Measurements from ENCODE around the gene KRTAP5-5. TPM values are rescaled to one million over a fixed set of nuclear protein-coding genes. Genes with fewer than 3 reads are reported as not detected.
"Not testable (repeated sequence)": the region's sequence is repeated elsewhere in the genome, so short reads cannot be mapped to it uniquely, and the experiment has no call there.

KRTAP5-5 gene
- total and polyA plus RNA-seq, 10 donors: not detected

- DNase-seq: peak; percentile 12
- intact Hi-C loops (cut with DNase I; ENCODE audit: low total_unique reads): no loop called here
- Histone ChIP-seq H3K27ac (no peak overlapping the region), H3K4me3 (no peak overlapping the region), H3K36me3 (no peaks in the 10 kb centered on the region), H3K9me3 (peaks cover 0 to 6% (median 0%) of the 10 kb centered on the region in 8 donors), H3K4me1 (peaks cover 3 to 22% (median 9%) of the 10 kb centered on the region in 6 donors), H3K27me3 (replicated peaks in 1 of 7) (peaks cover 0 to 71% (median 4%) of the 10 kb centered on the region in 7 donors)
- TF ChIP-seq POLR2AphosphoS5 (IDR thresholded peaks at IDR 0.05) (no peak), POLR2A (IDR thresholded peaks at IDR 0.05) (no peak), CTCF (IDR thresholded peaks at IDR 0.05 in 8 of 11, conservative IDR thresholded peaks at IDR 0.05 in 3 of 11) (no peak)
- 67 to 81% (median 76%) methylated on average over 2 of the region's 2 CpGs for WGBS, 5 donors
Measured at GRCh38 chr11:1586699-1587098, 42.9 kb upstream of the KRTAP5-5 start.

- intact Hi-C loops (cut with DNase I; ENCODE audit: low total_unique reads): not testable (repeated sequence)
Measured at GRCh38 chr11:1589191-1589963, 40.2 kb upstream of the KRTAP5-5 start.

GRCh38 chr11:1589996-1590395, 39.6 kb upstream of the KRTAP5-5 start:
- peak overlapping the region in 3 of 8 donors; percentile 56 to 76 (median 75) for H3K27ac ChIP-seq
- H3K27me3 ChIP-seq (replicated peaks in 1 of 7): peaks cover 0 to 69% (median 0%) of the 10 kb centered on the region in 7 donors
- peaks cover 3 to 22% (median 9%) of the 10 kb centered on the region in 6 donors for H3K4me1 ChIP-seq
- no peak for TF ChIP-seq POLR2AphosphoS5 (IDR thresholded peaks at IDR 0.05)
- TF ChIP-seq CTCF (IDR thresholded peaks at IDR 0.05 in 8 of 11, conservative IDR thresholded peaks at IDR 0.05 in 3 of 11): no peak
- no peak for TF ChIP-seq POLR2A (IDR thresholded peaks at IDR 0.05)
- intact Hi-C loops (cut with DNase I; ENCODE audit: low total_unique reads): no loop called here
- no peaks in the 10 kb centered on the region for H3K36me3 ChIP-seq
- no peak overlapping the region for H3K4me3 ChIP-seq
- H3K9me3 ChIP-seq: peaks cover 0 to 6% (median 0%) of the 10 kb centered on the region in 8 donors
- WGBS, 5 donors: 84 to 93% (median 90%) methylated on average over 6 of the region's 6 CpGs
- peak; percentile 34 for DNase-seq

More at GRCh38 chr11:1589191-1589963, 40.2 kb upstream of the KRTAP5-5 start:
- Histone ChIP-seq H3K27me3 (replicated peaks in 1 of 7) (peaks cover 0 to 70% (median 0%) of the 10 kb centered on the region in 7 donors), H3K27ac (peak overlapping the region in 6 of 8 donors; percentile 42 to 76 (median 56)), H3K4me1 (peaks cover 3 to 22% (median 9%) of the 10 kb centered on the region in 6 donors)
- H3K9me3 ChIP-seq, H3K4me3 ChIP-seq, H3K36me3 ChIP-seq: not testable (repeated sequence)
- WGBS, 5 donors: 14 to 18% (median 16%) methylated on average over 8 of the region's 10 CpGs
- TF ChIP-seq POLR2AphosphoS5 (IDR thresholded peaks at IDR 0.05): peak in 1 of 3 donors; percentile 72
- DNase-seq: peak; percentile 65

GRCh38 chr11:1592628-1593027, 36.9 kb upstream of the KRTAP5-5 start:
- no peak overlapping the region for H3K27ac ChIP-seq
- H3K36me3 ChIP-seq: no peaks in the 10 kb centered on the region
- peaks cover 3 to 37% (median 14%) of the 10 kb centered on the region in 6 donors for H3K4me1 ChIP-seq
- TF ChIP-seq POLR2A (IDR thresholded peaks at IDR 0.05) (no peak), POLR2AphosphoS5 (IDR thresholded peaks at IDR 0.05) (no peak)
- 80 to 86% (median 83%) methylated on average over 9 of the region's 9 CpGs for WGBS, 5 donors
- intact Hi-C loops (cut with DNase I; ENCODE audit: low total_unique reads): no loop called here
- no peak overlapping the region for H3K4me3 ChIP-seq
- peaks cover 0 to 6% (median 0%) of the 10 kb centered on the region in 8 donors for H3K9me3 ChIP-seq
- peak; percentile 5 for DNase-seq
- peaks cover 0 to 71% (median 4%) of the 10 kb centered on the region in 7 donors for H3K27me3 ChIP-seq (replicated peaks in 1 of 7)

GRCh38 chr11:1595994-1596575, 33.5 kb upstream of the KRTAP5-5 start:
- H3K4me3 ChIP-seq; H3K9me3 ChIP-seq; H3K36me3 ChIP-seq; intact Hi-C loops (cut with DNase I; ENCODE audit: low total_unique reads); DNase-seq: not testable (repeated sequence)
- peaks cover 0 to 19% (median 6%) of the 10 kb centered on the region in 6 donors for H3K4me1 ChIP-seq
- peaks cover 0 to 84% (median 0%) of the 10 kb centered on the region in 7 donors for H3K27me3 ChIP-seq (replicated peaks in 1 of 7)
- WGBS, 5 donors: 43 to 59% (median 53%) methylated on average over 11 of the region's 11 CpGs
- peak overlapping the region in 3 of 8 donors; percentile 37 to 63 (median 44) for H3K27ac ChIP-seq
